GM13976 (cell line): ENCODE data around the gene CRY1.

Source experiments
- DNase-seq: peaks from one replicate; pipeline ENCODE4 v3.0.0; 2012; ENCODE audit warnings: low spot score
- in situ Hi-C: fragments of 300-500 bp; cut with MboI; formaldehyde crosslinking; loops from one replicate; pipeline ENCODE4 v1.12.0; 2022; ENCODE audit warnings: low sequenced_read_pairs, mixed read lengths, inconsistent platforms; ENCODE audit not compliant: unreplicated experiment
- TF ChIP-seq, protein P1 (sequence below): IDR thresholded peaks from 2 replicates; pipeline ENCODE4 v1.5.1; 2012; ENCODE audit warnings: borderline replicate concordance, mild to moderate bottlenecking; ENCODE audit not compliant: insufficient read depth; ENCODE audit errors: extremely low read depth, missing control alignments, control extremely low read depth

CRY1 gene

DNA sequence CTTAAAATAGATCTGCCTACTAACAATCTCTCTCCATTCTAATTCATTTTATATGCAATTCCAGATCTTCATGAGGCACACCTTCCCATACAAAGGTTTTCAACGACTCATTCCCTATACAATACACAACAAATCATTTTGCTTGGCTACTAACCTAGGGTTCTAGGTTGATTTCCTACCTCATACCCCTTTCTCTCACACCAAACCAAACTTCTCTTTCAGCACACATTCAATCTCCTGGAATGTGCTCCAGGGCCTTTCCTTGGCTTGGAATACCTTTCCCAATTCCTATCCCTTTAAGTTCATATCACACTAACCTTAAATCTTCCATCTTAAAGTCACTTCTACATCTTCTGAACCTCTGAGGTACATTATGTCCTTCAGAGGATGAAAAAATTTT, 67.7 kb downstream of the CRY1 start:
- TF ChIP-seq, protein P1, sequence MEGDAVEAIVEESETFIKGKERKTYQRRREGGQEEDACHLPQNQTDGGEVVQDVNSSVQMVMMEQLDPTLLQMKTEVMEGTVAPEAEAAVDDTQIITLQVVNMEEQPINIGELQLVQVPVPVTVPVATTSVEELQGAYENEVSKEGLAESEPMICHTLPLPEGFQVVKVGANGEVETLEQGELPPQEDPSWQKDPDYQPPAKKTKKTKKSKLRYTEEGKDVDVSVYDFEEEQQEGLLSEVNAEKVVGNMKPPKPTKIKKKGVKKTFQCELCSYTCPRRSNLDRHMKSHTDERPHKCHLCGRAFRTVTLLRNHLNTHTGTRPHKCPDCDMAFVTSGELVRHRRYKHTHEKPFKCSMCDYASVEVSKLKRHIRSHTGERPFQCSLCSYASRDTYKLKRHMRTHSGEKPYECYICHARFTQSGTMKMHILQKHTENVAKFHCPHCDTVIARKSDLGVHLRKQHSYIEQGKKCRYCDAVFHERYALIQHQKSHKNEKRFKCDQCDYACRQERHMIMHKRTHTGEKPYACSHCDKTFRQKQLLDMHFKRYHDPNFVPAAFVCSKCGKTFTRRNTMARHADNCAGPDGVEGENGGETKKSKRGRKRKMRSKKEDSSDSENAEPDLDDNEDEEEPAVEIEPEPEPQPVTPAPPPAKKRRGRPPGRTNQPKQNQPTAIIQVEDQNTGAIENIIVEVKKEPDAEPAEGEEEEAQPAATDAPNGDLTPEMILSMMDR: no peak
- in situ Hi-C loops: no loop called here
- no peak for DNase-seq

DNA sequence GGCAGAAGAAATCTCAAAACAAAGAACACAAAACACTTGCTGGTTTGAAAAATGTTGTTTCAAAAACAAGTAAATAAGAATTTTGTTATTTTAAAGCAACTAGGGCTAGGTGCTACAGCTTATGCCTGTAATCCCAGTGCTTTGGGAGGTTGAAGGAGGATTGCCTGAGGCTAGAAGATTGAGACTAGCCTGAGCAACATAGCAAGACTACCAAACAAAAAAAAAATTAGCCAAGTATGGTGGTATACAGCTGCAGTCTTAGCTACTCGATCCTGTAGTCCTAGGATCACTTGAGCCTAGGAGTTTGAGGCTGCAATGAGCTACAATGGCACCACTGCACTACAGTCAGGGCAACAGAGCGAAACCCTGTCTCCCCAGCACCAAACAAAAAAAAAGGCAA, 73.8 kb downstream of the CRY1 start:
- TF ChIP-seq, protein P1: no peak
- no peak for DNase-seq
- in situ Hi-C loops: no loop called here

DNA sequence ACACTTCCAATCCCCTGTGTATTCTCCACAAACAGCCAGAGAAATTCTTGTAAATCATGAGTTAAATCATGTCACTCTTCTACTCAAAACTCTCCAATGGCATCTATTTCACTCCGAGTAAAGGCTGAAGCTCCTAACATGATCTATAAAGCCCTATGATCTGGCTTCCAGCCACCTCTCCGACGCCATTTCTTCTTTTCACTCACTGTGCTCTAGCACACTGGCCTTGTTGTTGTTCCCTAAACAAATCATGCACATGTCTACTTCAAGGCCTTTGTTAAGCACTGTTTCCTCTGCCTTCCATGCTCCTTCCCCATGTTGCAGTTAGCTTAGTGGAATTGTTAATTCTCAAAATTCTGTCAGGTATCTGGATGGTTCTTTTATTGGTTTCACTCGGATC, 76.3 kb downstream of the CRY1 start:
- TF ChIP-seq, protein P1: no peak
- in situ Hi-C loops: no loop called here
- DNase-seq: no peak

DNA sequence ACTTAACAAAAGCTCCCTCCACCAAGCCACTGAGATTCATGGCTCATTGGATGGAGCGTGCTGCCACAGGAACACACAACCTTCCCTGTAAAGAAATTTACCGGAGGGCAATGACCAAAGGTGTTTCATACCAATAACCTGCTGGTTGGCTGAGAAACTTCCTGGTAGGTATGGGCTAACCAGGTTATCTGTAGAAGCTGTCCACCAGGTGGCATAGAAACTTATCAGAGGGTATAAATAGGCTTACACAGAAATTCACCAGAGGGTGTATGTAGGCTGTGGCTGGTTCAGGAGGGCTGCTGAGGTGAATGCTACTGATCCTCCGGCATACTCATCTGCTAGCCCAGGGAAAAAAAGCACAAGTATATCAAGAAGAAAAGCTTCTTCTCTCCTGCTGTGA, 79.3 kb downstream of the CRY1 start:
- TF ChIP-seq, protein P1: no peak
- no peak for DNase-seq
- in situ Hi-C loops: no loop called here

DNA sequence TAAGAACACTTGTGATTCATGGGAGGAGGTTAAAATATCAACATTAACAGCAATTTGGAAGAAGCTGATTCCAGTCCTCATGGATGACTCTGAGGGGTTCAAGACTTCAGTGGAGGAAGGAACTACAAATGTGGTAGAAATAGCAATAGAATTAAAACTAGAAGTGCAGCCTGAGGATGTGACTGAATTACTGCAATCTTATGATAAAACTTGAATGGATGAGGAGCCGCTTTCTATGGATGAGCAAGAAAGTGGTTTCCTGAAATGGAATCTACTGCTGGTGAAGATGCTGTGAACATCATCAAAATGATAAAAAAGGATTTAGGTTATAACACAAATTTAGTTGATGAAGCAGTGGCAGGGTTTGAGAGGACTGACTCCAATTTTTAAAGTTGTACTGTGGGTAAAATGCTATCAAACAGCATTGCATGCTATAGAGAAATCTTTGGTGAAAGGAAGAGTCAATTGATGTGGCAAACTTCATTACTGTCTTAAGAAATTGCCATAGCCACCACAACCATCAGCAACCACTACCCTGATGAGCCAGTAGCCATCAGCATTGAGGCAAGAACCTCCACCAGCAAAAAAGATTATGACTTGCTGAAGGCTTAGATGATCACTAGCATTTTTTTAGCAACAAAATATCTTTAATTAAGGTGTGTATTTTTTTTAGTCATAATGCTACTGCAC, 80.5 kb downstream of the CRY1 start:
- TF ChIP-seq, protein P1: no peak
- in situ Hi-C loops: no loop called here
- no peak for DNase-seq

DNA sequence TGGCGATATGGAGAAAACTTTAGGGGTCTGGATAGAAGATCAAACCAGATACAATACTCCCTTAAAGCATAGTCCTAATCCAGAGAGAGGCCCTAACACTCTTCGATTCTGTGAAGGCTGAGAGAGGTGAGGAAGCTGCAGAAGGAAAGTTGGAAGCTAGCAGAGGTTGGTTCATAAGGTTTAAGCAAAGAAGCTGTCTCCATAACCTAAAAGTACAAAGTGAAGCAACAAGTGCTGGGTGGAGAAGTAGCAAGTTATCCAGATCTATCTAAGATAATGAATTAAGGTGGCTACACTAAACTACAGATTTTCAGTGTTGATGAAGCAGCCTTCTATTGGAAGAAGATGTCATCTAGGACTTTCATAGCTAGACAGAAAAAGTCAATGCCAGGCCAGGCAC, 81.8 kb downstream of the CRY1 start:
- no peak for DNase-seq
- TF ChIP-seq, protein P1: no peak
- in situ Hi-C loops: no loop called here
